ENCODE results near the gene PCED1B. TPM values are rescaled to one million over a fixed set of nuclear protein-coding genes. Genes with fewer than 3 reads are reported as not detected.
A peak's percentile ranks its signal among the peaks of the same experiment; 100 is the strongest.

The PCED1B gene
- 1 to 10 TPM in 3 of 4 donors, not detected in 1; 1.2 to 2.5 (median 2.3) TPM for total RNA-seq

GRCh38 chr12:47079468-47079980 lies at the start of gene PCED1B, which contains the start of gene AMIGO2:
TSS of gene PCED1B (plus strand) at chr12:47079621. CDS start at chr12:47235064, 155,443 bp downstream.
TSS of gene AMIGO2 (minus strand) at chr12:47079959. CDS start at chr12:47079002, 957 bp downstream.
- H3K4me3 ChIP-seq = peak within 1 kb of the TSS; percentile 70 to 90 (median 83)
- intact Hi-C loops (cut with DNase I) = loop anchor here (5.0 kb wide), 1 partner anchor 228 kb away; no protein-coding TSS in a partner anchor
- H3K4me1 ChIP-seq = peaks cover 0 to 66% (median 12%) of the 10 kb centered on the region in 3 donors
- H3K9me3 ChIP-seq = no peaks in the 10 kb centered on the region
- peak within 1 kb of the TSS; percentile 78 to 96 (median 94) for H3K27ac ChIP-seq
- no peaks in the 10 kb centered on the region for H3K36me3 ChIP-seq
- H3K27me3 ChIP-seq = no peaks in the 10 kb centered on the region
- TF ChIP-seq, protein P1, sequence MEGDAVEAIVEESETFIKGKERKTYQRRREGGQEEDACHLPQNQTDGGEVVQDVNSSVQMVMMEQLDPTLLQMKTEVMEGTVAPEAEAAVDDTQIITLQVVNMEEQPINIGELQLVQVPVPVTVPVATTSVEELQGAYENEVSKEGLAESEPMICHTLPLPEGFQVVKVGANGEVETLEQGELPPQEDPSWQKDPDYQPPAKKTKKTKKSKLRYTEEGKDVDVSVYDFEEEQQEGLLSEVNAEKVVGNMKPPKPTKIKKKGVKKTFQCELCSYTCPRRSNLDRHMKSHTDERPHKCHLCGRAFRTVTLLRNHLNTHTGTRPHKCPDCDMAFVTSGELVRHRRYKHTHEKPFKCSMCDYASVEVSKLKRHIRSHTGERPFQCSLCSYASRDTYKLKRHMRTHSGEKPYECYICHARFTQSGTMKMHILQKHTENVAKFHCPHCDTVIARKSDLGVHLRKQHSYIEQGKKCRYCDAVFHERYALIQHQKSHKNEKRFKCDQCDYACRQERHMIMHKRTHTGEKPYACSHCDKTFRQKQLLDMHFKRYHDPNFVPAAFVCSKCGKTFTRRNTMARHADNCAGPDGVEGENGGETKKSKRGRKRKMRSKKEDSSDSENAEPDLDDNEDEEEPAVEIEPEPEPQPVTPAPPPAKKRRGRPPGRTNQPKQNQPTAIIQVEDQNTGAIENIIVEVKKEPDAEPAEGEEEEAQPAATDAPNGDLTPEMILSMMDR (IDR thresholded peaks at IDR 0.05) = peak in 3 of 6 experiments; percentile 17 to 39 (median 17)
- peak in 1 of 4 donors; percentile 28 for TF ChIP-seq POLR2A (IDR thresholded peaks at IDR 0.05)
- peak; percentile 5 for DNase-seq
- 1 to 2% methylated on average over 16 of the region's 58 CpGs for WGBS, 2 donors

- DNase-seq = no peak
- intact Hi-C loops (cut with DNase I) = loop anchor here (10.0 kb wide), 1 partner anchor 365 kb away; no protein-coding TSS in a partner anchor
- WGBS, 2 donors = 83 to 92% methylated on average over 2 of the region's 2 CpGs
These were observed 49.5 kb upstream of the PCED1B start for GRCh38 chr12:47029903-47030302.

DNA sequence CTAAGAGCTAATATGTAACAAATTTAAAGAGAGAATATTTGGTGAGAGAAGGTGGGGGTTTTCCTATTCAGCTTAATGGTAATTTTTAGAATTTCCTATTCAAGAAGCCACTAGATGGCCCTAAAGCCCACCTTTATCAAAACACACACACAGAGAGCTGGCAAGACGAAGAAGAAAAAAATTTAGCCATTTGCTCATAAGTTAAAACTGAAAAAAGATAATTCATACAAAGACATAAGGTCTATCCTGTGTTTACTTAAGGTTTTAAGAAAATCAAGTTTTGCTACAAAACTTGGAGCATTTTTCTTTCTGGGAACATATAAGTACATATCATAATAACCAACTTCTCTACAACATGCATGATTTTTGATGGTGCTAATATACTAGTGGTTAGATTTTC lies 46.8 kb upstream of the PCED1B start:
- no peak overlapping the region for H3K4me3 ChIP-seq
- H3K27me3 ChIP-seq = no peaks in the 10 kb centered on the region
- H3K27ac ChIP-seq = no peak overlapping the region
- peaks cover 0 to 15% (median 0%) of the 10 kb centered on the region in 3 donors for H3K4me1 ChIP-seq
- TF ChIP-seq POLR2A (IDR thresholded peaks at IDR 0.05) = no peak
- TF ChIP-seq, protein P1 (IDR thresholded peaks at IDR 0.05) = peak; percentile 16 to 64 (median 46)
- no peaks in the 10 kb centered on the region for H3K36me3 ChIP-seq
- no peak for DNase-seq
- WGBS, 2 donors = 5% methylated on average over 1 of the region's 1 CpG
- H3K9me3 ChIP-seq = no peaks in the 10 kb centered on the region
- intact Hi-C loops (cut with DNase I) = loop anchor here (10.0 kb wide), 1 partner anchor 362 kb away; no protein-coding TSS in a partner anchor

More at GRCh38 chr12:47029903-47030302, 49.5 kb upstream of the PCED1B start:
- Histone ChIP-seq H3K27me3 (no peaks in the 10 kb centered on the region), H3K4me1 (peaks cover 0 to 12% (median 0%) of the 10 kb centered on the region in 3 donors), H3K4me3 (no peak overlapping the region), H3K9me3 (no peaks in the 10 kb centered on the region), H3K36me3 (no peaks in the 10 kb centered on the region), H3K27ac (no peak overlapping the region)
- TF ChIP-seq, protein P1 (IDR thresholded peaks at IDR 0.05) = no peak

GRCh38 chr12:47033081-47033480 lies 46.3 kb upstream of the PCED1B start:
- peaks cover 0 to 19% (median 0%) of the 10 kb centered on the region in 3 donors for H3K4me1 ChIP-seq
- H3K27me3 ChIP-seq = no peaks in the 10 kb centered on the region
- no peak overlapping the region for H3K27ac ChIP-seq
- WGBS, 2 donors = 53 to 55% methylated on average over 5 of the region's 5 CpGs
- intact Hi-C loops (cut with DNase I) = loop anchor here (10.0 kb wide), 1 partner anchor 362 kb away; no protein-coding TSS in a partner anchor
- no peaks in the 10 kb centered on the region for H3K9me3 ChIP-seq
- no peaks in the 10 kb centered on the region for H3K36me3 ChIP-seq
- DNase-seq = no peak
- H3K4me3 ChIP-seq = no peak overlapping the region
- TF ChIP-seq POLR2A (IDR thresholded peaks at IDR 0.05) = no peak
- TF ChIP-seq, protein P1 (IDR thresholded peaks at IDR 0.05) = no peak

DNA sequence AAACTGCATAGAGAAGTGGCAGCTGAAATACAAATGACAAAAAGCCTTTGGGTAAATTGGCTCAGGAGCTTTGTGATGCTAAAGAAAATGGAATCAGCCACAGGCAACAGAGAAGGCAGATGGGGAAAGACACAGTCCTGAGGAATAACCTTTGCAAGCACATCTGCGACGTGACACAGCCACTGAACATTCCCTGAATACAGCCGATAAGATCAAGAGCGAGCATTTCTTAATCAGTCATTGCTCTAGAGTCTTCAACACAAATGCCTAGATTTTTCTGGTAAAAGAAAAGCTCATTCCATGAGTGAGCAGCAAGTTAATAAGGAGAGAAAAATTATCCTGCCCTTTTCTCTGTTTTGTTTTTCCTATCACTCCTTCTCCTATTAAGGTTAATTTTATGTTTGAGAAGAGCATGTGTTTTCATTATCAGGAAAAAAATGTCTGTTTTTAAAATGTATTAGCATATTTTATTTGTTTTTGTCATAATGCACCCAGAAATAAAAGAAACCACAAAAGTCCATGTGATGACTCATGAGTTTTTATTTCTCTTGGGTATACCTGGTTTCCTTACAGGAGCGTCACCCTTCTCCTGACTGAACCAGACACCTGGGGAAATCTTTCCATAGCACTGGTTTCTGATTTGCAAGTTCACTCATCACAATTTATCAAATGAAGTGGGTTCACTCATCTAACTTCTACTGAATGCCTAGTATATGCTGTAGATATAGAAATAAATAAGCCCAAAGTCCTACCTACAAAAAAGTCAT lies 45.4 kb upstream of the PCED1B start:
- H3K27me3 ChIP-seq = no peaks in the 10 kb centered on the region
- TF ChIP-seq, protein P1 (IDR thresholded peaks at IDR 0.05) = no peak
- no peak for TF ChIP-seq POLR2A (IDR thresholded peaks at IDR 0.05)
- DNase-seq = no peak
- H3K27ac ChIP-seq = no peak overlapping the region
- peaks cover 0 to 21% (median 0%) of the 10 kb centered on the region in 3 donors for H3K4me1 ChIP-seq
- intact Hi-C loops (cut with DNase I) = loop anchor here (10.0 kb wide), 1 partner anchor 361 kb away; no protein-coding TSS in a partner anchor
- H3K9me3 ChIP-seq = no peaks in the 10 kb centered on the region
- WGBS, 2 donors = 81 to 85% methylated on average over 5 of the region's 5 CpGs
- no peak overlapping the region for H3K4me3 ChIP-seq
- H3K36me3 ChIP-seq = no peaks in the 10 kb centered on the region
